ENCODE results near the gene ZFAND2A.

- TF ChIP-seq CTCF (conservative IDR thresholded peaks at IDR 0.05 in 1 of 2, IDR thresholded peaks at IDR 0.05 in 1 of 2; ENCODE audit: extremely low read depth in 1 of 2, insufficient read depth in 1 of 2, low read depth in 1 of 2, low read length in 2 of 2), result peak; percentile 77 to 83
- no peak for TF ChIP-seq EZH2 (IDR thresholded peaks at IDR 0.05; ENCODE audit: borderline replicate concordance, low read length)
These were observed 9.7 kb upstream of the ZFAND2A start for GRCh38 chr7:1169409-1170368.

All from mammary epithelial cell (primary cell).